MM.1S (cell line): ENCODE data around the gene ZNF462.

Experiments
- DNase-seq: peaks from one replicate; pipeline ENCODE4 v3.0.0-alpha.2; 2015
- H2AFZ ChIP-seq: fragments of 300-600 bp; sonication (generic); 2 replicates; pipeline ENCODE4 v1.6.0; 2016; ENCODE audit warnings: antibody characterized with exemption, low read length
- H3F3A ChIP-seq: fragments of 300-600 bp; sonication (generic); 2 replicates; pipeline ENCODE4 v1.6.1; 2016; ENCODE audit warnings: mild to moderate bottlenecking, antibody characterized with exemption, low read length, moderate library complexity, mixed read lengths; ENCODE audit not compliant: insufficient read depth
- H3K27ac ChIP-seq: fragments of 300-600 bp; sonication (generic); 2 replicates; pipeline ENCODE4 v1.5.1; 2016; ENCODE audit warnings: mild to moderate bottlenecking, low read length
- H3K27me3 ChIP-seq: fragments of 300-600 bp; sonication (generic); replicated peaks from 2 replicates; pipeline ENCODE4 v1.6.0; 2016; ENCODE audit warnings: low read length; ENCODE audit not compliant: insufficient read depth
- H3K36me3 ChIP-seq: fragments of 300-600 bp; sonication (generic); replicated peaks from 2 replicates; pipeline ENCODE4 v1.6.1; 2016; ENCODE audit warnings: mild to moderate bottlenecking, low read length, mixed read lengths; ENCODE audit not compliant: insufficient read depth
- H3K4me1 ChIP-seq: fragments of 300-600 bp; sonication (generic); 2 replicates; pipeline ENCODE4 v1.6.1; 2016; ENCODE audit warnings: low read length, mixed read lengths
- H3K4me2 ChIP-seq: fragments of 300-600 bp; sonication (generic); 2 replicates; pipeline ENCODE4 v1.6.0; 2016; ENCODE audit warnings: low read depth, low read length
- H3K4me3 ChIP-seq: fragments of 300-600 bp; sonication (generic); 2 replicates; pipeline ENCODE4 v1.5.1; 2016; ENCODE audit warnings: low read length, mixed read lengths
- H3K79me2 ChIP-seq: fragments of 300-600 bp; sonication (generic); 2 replicates; pipeline ENCODE4 v1.6.1; 2016; ENCODE audit warnings: mixed run types, low read length, mixed read lengths
- H3K9ac ChIP-seq: fragments of 300-600 bp; sonication (generic); 2 replicates; pipeline ENCODE4 v1.6.1; 2016; ENCODE audit warnings: low read length, mixed read lengths
- H3K9me2 ChIP-seq: fragments of 300-600 bp; sonication (generic); replicated peaks from 2 replicates; pipeline ENCODE4 v1.6.1; 2016; ENCODE audit warnings: mild to moderate bottlenecking, low read length, mixed read lengths; ENCODE audit not compliant: insufficient read depth
- H3K9me3 ChIP-seq: fragments of 300-600 bp; sonication (generic); replicated peaks from 2 replicates; pipeline ENCODE4 v1.6.1; 2016; ENCODE audit warnings: mild to moderate bottlenecking, low read length, mixed read lengths; ENCODE audit not compliant: insufficient read depth
- H4K20me1 ChIP-seq: fragments of 300-600 bp; sonication (generic); 2 replicates; pipeline ENCODE4 v1.6.1; 2016; ENCODE audit warnings: mild to moderate bottlenecking, low read length, moderate library complexity, mixed read lengths; ENCODE audit not compliant: insufficient read depth
- CTCF ChIP-seq: fragments of 300-600 bp; sonication (generic); IDR thresholded peaks from 2 replicates; pipeline ENCODE4 v1.5.1; 2016; ENCODE audit warnings: antibody characterized with exemption, low read length, mixed read lengths
- EZH2 ChIP-seq: fragments of 300-600 bp; sonication (generic); optimal IDR thresholded peaks from 2 replicates; pipeline ENCODE3; 2017; ENCODE audit warnings: low read depth, mild to moderate bottlenecking, antibody characterized with exemption, low read length, mixed read lengths
- EZH2phosphoT487 ChIP-seq: fragments of 300-600 bp; sonication (generic); IDR thresholded peaks from 2 replicates; pipeline ENCODE4 v1.6.1; 2018; ENCODE audit warnings: antibody characterized with exemption, low read length

Gene ZNF462

DNA sequence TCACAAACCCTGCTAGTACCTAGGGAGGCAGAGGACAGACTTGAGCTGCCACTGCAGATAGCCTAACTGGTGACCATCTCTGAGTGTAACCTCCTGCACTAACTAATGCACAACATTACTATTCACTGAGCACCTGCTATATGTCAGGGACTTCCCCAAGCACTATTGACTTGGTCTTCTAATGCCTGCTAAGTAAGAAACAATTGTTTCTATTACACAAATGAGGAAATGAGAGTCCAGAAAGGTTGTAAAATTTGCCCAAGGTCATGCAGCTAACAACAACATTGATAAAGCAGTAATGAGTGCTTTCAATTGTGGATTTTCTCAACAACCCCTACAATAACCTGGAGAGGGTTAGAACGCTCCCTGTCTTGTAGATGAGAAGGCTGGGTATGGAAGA is 183.7 kb downstream of the ZNF462 start:
- Histone ChIP-seq H3K27ac (no peak overlapping the region; the same call in 1 of the 2 replicates), H3K9me3 (no peaks in the 10 kb centered on the region), H3K4me2 (no peak overlapping the region), H3K9ac (no peak overlapping the region), H3K36me3 (no peaks in the 10 kb centered on the region), H3F3A (no peaks in the 10 kb centered on the region), H3K79me2 (no peaks in the 10 kb centered on the region), H3K27me3 (no peaks in the 10 kb centered on the region), H2AFZ (no peak overlapping the region), H3K4me1 (peaks cover 13% of the 10 kb centered on the region), H4K20me1 (no peaks in the 10 kb centered on the region), H3K4me3 (no peak overlapping the region), H3K9me2 (no peaks in the 10 kb centered on the region)
- peak; percentile 39 for DNase-seq
- TF ChIP-seq EZH2 = no peak
- TF ChIP-seq EZH2phosphoT487 = no peak
- TF ChIP-seq CTCF = no peak

DNA sequence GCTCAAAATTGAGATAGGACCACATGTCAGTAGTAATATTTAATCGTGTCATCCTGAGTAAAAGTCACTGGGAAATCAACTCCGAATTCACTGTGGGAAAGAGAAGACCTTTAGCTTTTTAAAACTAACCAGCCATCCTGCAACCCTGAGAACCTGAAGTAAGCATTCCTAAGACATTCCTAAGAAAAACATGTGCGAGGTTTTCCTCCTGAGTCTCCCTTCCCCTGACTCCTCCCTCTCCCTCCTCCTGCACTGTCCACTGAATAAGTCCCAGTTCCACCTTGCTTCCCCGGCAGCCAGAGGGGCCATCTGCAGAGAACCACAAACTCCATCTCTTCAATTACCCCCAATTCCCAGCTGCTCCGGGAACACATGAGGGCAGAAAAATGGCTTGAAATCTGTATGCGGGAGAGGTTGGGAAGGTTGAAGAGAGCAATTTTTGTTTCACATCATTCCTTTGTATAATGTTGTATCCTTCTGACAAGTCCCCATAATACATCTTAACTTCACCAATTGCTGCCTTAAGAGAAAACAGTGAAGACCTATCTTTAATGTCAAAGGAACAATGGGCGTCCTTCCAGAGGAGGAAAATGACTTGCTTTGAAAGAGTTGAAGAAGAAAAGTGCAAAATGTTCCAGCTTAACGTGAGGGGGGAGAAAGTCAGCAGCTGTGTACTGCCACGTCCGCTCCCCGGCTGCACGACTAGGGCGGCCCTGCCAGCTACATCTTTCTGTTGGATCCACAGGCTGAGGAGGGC is 186.3 kb downstream of the ZNF462 start:
- Histone ChIP-seq H3K36me3 (no peaks in the 10 kb centered on the region), H3K4me2 (no peak overlapping the region), H2AFZ (no peak overlapping the region), H3K4me1 (peaks cover 13% of the 10 kb centered on the region), H3K9ac (no peak overlapping the region), H3K79me2 (no peaks in the 10 kb centered on the region), H3K27me3 (no peaks in the 10 kb centered on the region), H3K27ac (no peak overlapping the region), H4K20me1 (no peaks in the 10 kb centered on the region), H3K9me3 (no peaks in the 10 kb centered on the region), H3K9me2 (no peaks in the 10 kb centered on the region), H3K4me3 (no peak overlapping the region), H3F3A (no peaks in the 10 kb centered on the region)
- TF ChIP-seq EZH2 (no peak), CTCF (no peak)
- no peak for DNase-seq

DNA sequence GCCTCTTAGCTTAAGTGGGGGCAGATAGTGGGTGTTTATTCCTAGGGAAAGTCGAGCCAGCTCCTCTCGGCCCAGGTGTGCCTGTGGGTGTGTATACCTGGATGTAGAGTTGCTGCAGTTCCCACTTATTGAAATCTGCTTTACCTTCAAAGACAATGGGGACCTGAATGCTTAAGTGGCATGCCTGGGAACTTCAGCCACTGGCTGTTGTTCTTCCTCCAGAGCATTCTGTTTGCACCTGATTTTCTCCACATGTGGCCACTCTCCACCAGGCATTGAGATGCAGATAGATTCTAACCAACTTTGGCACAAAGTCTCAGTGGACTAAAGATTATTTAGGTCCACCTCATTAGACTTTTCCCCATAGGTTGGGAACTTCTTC is 186.8 kb downstream of the ZNF462 start:
- Histone ChIP-seq H3K27me3 (no peaks in the 10 kb centered on the region), H3K36me3 (no peaks in the 10 kb centered on the region), H3F3A (no peaks in the 10 kb centered on the region), H3K9me2 (no peaks in the 10 kb centered on the region), H3K4me3 (no peak overlapping the region), H3K9me3 (no peaks in the 10 kb centered on the region), H3K4me2 (no peak overlapping the region), H3K9ac (no peak overlapping the region), H3K79me2 (no peaks in the 10 kb centered on the region), H4K20me1 (no peaks in the 10 kb centered on the region), H3K4me1 (peaks cover 13% of the 10 kb centered on the region), H2AFZ (no peak overlapping the region), H3K27ac (no peak overlapping the region)
- TF ChIP-seq EZH2phosphoT487 (no peak), CTCF (no peak), EZH2 (no peak)
- no peak for DNase-seq
